PC-9 (cell line): Measurements from ENCODE around the gene PERP.

Source experiments
- CTCF ChIP-seq: fragments of 200-600 bp; sonication (generic); conservative IDR thresholded peaks from 2 replicates; pipeline ENCODE4 v1.6.1; 2017; ENCODE audit warnings: mixed run types, antibody characterized with exemption, mild to moderate bottlenecking, moderate library complexity
- EZH2 ChIP-seq: fragments of 200-600 bp; sonication (generic); IDR thresholded peaks from 2 replicates; pipeline ENCODE4 v1.8.0; 2017; ENCODE audit warnings: antibody characterized with exemption, low read depth

DNA sequence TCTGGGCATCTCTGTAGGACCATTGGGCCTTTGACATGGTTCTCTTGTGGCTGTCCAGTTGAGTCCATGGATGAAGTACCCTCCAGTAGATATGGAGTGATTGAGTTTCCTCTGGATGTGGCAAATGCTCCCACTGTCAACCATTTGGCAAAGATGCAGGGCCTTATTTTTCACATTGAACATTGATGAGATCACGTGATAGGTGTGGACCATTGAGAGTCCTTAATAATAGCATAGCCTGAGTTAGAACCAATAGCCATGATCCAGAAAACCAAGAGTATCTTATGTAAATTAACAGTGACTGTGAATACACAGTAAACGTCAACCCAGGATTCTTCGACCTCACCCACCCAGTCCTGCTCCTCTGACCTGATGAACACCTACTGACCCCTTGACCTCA, 3.0 kb upstream of the PERP start:
- TF ChIP-seq CTCF = no peak
- no peak for TF ChIP-seq EZH2
